CD1c-positive myeloid dendritic cell (primary cell): ENCODE measurements around the gene NUTF2.
"Not testable (repeated sequence)": the region's sequence is repeated elsewhere in the genome, so short reads cannot be mapped to it uniquely, and the experiment has no call there.

Experiments used
- DNase-seq: peaks from one replicate; pipeline ENCODE4 v3.0.0-alpha.2; 2016; ENCODE audit errors: extremely low spot score

Gene NUTF2

DNA sequence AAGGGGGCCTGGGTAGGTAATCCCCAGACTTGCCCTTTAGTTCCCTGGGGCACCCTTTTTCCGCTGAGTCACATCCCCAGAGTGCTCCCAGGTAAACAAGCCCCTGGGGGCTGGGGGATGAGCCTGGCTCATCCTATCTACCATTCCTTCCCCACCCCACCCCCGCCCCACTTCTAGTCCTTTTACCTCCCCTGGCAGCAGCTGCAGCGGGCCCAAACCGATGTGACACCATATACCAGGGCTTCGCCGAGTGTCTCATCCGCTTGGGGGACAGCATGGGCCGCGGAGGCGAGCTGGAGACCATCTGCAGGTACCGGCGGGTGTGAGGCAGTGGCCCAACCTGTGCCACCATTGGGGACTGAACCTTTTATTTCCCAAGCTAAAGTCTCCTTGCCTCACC, 38.8 kb downstream of the NUTF2 start:
- DNase-seq, result no peak

DNA sequence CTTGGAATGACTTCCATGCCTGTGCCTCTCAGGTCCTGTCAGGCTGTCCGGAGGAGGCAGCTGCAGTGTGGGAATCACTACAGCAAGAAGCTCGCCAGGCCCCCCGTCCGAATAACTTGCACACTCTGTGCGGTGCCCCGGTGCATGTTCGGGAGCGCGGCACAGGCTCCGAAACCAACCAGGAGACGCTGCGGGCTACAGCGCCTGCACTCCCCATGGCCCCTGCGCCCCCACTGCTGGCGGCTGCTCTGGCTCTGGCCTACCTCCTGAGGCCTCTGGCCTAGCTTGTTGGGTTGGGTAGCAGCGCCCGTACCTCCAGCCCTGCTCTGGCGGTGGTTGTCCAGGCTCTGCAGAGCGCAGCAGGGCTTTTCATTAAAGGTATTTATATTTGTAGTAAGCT, 39.2 kb downstream of the NUTF2 start:
- no peak for DNase-seq

DNA sequence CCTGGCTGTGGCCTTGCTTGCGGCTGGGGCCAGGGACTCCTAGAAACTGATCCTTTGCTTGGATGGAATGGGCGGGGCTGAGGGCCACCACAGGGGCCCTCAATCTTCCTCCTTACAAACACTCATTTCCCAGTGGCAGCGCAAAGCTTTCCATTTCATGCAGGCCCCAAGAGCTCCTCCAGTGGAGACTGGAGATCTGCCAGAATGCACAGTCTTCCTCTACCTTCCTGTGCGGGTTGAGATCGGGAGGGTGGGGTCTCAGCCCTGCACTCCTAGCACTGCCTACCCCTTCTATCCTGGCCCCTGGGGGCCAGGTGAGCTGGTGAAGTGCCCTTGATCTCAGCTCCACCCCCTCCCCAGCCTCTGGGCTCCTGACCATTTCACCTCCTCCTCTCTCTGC, 39.7 kb downstream of the NUTF2 start:
- no peak for DNase-seq

DNA sequence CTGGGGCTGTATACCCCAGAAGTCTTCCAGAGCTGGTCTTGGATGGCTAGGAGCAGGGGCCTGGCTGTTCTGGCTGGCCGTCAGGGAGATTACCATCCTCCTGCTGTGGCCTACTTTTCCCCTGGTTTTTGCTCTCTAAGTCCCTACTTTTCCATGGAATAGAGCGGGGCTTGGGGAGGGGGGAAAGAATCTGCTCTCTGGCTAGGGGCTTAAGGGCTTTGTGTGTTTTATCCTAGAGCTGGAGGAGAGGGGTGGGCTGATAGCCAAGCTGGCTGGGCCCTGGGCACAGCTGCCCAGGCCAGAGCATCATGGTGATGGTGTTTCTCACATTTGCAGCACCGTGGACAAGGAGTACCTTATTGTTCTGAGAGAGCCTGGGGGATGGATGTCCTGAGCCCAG, 41.6 kb downstream of the NUTF2 start:
- DNase-seq, result no peak

DNA sequence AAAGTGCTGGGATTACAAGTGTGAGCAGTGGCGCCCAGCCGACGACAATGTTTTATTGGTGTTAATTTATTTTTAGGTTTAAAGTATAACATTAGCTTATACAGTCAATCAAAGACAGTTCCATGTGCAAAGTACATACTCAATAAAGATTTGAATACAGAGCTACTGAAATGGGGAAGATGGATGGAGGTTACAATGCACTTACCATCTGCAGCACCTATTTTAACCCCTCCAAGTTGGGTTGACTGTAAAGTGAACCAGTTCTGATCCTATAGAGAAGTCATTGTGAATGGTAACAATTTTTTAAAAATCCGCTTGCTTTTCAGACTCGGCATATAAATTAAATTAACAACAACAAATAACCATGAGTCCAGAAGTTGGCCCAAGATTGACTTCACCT, 45.6 kb downstream of the NUTF2 start:
- no peak for DNase-seq

DNA sequence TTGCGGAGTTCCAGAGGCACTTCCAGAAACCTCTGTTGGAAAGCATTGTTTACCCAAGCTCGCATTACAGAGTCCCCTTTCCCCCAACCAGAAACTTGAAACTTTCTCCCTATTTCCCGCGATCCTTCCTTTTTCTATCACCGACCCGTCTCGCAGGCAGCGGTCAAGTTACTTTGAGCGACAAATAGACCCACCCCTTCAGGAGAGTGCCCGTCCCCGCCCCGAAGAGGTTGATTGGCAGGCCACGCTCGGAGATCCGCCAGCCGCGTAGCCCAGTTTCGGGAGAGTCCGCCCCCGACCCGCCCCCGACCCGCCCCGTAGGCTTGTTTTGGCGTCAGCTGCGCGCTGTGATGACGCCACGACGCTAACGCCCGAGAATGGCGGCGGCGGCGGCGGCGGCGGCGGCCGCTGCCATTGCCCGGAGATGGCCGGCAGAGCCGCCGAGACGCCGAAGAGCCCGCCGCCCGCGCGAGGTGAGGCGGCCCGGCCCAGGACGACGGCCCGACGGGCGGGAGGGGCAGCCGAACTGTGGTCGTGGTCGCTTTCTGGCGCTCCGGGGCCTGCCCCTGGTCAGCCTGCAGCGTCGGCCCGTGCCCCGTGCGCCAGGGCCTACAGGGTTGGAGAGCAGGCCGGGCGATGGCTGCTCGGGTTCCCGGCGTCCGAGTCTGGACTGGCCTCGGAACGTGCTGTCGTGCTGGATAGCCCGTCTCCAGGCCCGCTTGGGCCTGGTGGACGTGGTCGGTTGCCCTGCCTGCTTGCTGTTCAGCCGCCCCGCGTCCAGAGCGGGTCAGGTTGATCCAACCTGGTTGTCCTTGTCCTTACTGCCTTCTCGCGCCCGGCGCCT, 46.4 kb downstream of the NUTF2 start, which contains the start of gene PSKH1:
Gene PSKH1 (plus strand): TSS at position 356 of the 844 bp plus-strand sequence. CDS start 15,496 bp downstream, outside the sequence.
- peak; percentile 98 for DNase-seq

DNA sequence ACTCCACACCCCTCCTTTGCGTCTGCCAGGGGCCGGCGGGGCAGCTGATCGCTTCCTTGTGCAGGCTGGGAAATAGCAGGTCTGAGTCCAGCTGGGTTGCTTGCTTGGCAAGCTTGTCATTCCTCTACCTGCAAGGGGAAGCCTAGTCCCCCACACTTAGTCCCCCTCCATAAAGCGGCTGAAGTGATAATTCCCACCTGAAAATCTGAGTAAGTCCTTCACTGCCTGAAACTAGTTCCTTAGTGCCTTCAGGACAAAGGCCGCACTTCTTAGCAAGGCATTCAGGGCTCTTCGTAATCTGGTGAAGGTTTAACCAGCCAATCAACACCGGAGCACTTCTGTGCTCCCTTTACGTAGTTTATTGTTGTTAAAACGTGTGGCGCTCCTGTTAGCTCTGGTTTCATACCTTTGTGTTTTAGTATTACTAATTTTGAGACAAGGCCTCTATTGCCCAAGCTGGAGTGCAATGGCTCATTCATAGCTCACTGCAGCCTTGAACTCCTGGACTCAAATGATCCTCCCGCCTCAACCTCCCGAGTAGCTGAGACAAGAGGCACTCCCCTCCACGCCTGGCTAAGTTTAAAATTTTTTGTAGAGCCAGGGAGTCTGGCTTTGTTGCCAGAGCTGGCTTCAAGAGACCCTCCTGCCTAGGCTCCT, 47.1 kb downstream of the NUTF2 start:
- no peak for DNase-seq

DNA sequence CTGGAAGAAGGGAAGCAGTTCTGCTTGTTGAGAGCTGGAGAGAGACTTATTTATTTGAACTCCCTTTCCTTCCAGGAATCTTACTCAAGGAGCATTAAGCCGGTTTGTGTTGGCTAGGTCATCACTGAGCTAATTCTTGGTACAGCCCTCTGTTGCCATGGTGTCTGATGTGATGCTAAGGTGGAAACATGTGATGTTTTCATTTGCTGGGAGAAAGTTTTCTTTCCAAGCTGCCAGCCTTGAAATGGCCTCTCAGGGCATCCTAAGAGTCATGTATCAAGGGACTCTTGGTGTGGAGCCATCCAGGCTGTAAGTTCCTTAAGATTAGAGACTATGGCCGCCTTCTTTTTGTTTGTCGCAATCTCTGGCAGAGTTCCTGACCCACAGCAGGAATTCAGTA, 50.5 kb downstream of the NUTF2 start:
- DNase-seq, result no peak

DNA sequence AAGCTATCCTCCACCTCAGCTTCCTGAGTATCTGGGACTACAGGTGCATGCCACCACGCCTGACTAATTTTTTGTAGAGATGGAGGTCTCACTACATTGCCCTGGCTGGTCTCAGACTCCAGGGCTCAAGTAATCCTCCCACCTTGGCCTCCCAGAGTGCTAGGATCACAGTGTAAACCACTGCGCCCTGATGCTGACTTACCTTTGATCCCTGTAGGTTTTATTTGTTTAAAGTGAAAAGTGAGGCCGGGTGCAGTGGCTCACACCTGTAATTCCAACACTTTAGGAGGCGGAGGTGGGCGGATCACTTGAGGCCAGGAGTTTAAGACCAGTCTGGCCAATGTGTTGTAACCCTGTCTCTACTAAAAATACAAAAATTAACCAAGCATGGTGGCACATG, 55.0 kb downstream of the NUTF2 start:
- no peak for DNase-seq

DNA sequence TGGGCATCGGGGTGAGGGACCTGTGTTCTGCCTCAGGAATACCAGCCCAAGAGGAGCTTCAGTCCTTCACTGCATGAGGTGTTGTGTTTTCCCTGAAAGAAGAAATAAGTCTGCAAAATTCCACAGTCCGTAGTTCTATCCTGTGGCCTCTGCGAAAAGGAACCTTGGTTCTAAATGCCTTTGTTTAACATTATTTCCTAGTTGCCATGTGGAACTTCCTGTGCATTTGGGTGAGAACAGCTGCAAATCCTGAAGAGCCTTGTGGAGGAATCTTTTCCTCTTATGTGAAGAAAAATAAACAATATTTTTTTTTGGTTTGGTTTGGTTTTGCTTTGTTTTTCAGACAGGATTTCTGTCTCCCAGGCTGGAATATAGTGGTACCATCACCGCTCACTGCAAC, 56.1 kb downstream of the NUTF2 start:
- DNase-seq, result no peak

DNA sequence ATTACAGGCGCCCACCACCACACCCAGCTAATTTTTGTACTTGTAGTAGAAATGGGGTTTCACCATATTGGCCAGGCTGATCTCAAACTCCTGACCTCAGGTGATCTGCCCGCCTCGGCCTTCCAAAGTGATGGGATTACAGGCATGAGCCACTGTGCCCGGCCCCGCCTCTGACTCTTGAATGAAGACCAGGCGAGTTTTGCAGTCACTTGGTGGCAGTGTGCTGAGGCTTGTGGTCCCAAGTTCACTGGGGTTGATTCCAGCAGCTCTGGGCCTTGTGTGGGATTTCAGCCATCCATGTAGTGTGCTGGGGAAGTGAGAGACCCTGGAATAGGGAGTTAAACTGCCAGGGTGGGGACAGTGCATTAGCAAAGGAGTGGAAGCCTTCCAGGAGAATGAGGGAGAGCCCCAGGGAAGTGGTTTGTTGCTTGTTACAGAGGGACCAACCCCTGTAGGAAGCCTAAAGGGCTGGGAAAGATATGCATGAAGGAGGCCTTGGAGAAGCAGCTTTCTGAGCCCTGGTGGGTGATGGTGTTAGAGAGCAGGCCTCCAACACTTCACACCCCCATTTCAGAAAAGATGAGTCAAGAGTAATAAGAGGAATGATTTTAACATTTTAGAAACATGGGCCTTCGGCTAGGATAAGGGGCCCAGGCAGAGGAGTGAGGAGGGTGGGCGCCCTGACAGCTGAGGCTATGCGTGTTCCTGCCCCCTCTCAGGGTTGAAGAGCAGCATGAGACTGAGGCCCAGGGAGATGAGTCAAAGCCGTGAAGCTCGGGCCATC, 60.9 kb downstream of the NUTF2 start:
- no peak for DNase-seq

DNA sequence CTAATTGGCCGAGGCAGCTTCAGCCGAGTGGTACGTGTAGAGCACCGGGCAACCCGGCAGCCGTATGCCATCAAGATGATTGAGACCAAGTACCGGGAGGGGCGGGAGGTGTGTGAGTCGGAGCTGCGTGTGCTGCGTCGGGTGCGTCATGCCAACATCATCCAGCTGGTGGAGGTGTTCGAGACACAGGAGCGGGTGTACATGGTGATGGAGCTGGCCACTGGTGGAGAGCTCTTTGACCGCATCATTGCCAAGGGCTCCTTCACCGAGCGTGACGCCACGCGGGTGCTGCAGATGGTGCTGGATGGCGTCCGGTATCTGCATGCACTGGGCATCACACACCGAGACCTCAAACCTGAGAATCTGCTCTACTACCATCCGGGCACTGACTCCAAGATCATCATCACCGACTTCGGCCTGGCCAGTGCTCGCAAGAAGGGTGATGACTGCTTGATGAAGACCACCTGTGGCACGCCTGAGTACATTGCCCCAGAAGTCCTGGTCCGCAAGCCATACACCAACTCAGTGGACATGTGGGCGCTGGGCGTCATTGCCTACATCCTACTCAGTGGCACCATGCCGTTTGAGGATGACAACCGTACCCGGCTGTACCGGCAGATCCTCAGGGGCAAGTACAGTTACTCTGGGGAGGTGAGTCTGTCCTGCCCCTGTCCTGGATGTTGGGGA, 62.5 kb downstream of the NUTF2 start:
- DNase-seq, result no peak

DNA sequence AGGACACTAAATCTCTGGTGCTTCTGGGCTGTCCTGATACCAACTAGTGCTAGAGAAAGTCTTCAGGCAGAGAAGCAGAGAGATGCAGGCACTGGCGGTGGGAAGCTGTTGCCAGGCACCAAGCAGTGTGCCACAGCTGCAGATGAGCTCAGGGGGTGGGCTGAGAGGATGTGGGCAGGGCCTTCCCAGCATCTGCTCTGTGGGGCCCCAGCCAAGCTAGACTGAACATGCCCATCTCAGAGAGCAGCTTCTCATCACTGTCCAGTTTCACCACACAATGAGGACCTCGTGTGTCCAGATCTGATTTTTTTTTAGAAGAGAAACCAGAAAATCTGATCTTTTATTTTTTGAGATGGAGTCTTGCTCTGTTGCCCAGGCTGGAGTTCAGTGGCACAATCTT, 63.4 kb downstream of the NUTF2 start:
- no peak for DNase-seq

DNA sequence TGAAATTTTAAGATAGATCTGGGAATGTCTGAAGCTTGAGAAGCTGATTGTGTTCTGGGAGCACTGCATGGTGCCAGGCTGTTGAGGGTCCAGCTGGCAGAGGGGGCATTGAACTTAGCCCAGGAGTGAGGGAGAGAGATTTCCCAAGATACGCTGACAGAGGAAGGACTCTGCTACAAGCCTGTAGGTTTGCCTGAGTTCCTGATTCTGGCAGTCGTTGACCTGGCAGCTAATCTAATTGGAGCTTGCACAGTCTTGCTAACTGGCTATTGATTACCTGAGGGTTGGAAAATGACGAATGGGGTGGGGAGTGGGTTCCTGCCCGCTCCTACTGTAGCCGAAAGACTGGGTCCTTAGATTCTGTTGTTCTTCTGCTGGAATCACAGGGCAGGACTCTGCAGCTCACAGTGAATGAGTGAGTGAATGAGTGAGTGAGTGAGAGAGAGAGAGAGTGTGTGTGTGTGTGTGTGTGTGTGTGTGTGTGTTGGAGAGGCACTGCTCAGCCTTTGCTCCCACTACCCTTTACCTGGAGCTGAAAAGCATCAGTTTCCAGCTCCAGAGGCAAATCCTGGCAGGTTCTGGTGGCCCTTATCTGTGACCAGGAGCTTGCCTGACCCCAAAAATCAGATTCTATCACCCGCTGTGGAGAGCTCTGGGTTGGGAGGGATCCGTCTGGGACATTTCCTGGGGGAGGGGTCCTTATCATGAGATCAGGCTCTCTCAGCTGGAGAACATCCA, 68.2 kb downstream of the NUTF2 start:
- DNase-seq, result no peak

DNA sequence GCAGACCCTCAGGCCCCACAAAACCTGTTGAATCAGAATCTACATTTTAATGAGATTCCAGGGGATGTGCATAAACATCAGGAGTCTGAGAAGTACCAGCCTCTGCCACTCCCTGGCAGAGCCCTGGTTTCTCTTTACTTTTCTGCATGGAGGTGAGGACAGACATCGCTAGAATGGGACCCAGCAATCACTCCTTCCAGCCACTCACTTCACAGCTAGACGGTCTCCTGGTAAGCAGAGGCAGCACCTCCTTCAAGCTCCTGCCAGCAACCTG, 68.7 kb downstream of the NUTF2 start:
- DNase-seq, result not testable (repeated sequence)

DNA sequence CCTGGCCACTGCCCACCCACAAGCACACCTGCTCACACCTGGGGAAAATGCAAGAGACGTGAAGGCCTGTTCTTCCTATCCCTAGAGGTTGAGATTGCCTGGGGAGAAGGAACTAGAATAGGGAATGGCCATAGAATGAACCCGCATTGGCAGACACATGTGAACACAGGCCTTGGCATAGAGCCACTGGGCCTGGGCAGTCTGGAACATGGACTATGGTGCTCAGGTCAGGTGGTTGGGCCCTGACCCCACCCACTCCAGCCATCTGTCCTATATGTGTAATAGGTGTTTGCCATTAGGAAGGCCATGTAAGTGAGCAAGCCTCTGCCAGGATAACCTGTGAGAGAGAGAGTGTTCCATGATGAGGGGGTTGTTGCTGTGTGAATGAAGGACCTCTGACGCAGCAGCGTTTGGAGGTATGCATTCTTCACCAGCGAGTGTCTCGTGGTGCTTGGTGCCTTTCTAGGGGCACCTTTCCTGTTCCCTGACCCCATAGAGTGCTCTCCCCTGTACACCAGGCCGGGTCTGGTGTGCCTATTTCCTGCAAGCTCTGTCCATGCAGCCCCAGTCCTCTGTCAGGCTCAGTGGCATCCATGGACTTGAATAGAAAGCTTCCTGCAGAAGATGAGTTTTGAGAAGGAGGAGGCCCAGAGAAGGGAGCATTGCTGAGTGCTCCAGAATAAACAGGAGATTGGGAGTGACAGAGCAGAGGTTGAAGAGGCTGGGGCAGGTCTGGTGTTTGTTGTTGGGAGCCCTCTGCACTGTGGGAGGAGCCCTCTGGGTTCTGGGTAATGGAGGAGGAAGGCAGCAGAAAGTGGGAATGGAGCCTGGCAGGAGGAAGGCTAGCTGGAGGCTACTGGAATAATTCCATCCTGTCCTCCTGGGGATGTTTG, 69.3 kb downstream of the NUTF2 start:
- no peak for DNase-seq

DNA sequence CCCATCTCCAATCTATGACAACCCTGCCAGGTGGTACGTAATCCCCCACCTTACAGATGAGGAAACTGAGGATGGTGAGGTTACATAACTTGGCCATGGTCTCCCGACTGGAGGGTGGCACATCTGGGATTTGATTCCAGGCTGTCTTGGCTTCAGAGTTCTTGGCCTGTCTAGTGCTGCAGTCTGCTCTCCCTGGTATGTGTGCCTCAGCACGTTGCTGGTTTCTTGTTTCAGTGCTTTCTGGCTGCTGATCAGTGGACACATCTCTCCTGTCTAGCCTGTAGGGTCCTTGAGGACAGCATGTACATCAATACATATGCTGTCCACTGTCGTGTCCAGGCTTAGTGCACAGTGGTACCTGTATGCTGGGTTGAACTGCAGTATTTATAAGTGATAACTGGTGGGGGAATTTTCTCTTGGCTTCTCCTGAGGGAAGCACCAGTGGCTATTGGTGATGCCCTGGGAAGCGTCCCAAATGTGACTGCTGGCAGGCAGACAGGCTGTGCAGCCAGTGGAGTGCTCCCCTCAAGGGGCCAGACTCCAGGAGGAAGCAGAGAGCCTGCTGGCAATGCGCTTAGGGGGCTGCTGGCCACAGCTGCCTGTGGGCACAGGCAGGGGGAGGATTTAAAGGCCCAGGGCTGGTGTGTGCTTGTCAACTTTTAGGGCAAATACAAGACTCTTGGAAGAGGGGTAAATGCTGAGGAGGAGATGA, 70.6 kb downstream of the NUTF2 start:
- DNase-seq, result no peak

DNA sequence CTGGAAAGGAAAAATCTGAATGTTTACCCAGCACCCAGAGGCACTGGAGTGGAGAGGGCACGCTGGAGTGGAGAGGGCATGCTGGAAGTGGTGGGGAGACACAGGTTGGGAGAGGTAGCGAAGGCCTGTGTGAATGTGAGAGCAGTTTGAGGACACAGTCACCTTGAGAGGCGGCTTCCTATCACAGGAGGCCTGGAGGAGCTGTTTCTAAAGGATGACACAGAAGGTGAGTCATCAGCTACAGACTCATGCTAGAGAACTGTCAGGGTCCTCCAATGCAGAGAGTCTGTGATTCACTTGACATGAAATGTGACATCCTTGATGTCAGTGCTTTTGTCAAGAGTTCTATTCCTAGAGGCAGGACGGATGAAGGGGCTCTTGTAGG, 71.1 kb downstream of the NUTF2 start:
- no peak for DNase-seq

DNA sequence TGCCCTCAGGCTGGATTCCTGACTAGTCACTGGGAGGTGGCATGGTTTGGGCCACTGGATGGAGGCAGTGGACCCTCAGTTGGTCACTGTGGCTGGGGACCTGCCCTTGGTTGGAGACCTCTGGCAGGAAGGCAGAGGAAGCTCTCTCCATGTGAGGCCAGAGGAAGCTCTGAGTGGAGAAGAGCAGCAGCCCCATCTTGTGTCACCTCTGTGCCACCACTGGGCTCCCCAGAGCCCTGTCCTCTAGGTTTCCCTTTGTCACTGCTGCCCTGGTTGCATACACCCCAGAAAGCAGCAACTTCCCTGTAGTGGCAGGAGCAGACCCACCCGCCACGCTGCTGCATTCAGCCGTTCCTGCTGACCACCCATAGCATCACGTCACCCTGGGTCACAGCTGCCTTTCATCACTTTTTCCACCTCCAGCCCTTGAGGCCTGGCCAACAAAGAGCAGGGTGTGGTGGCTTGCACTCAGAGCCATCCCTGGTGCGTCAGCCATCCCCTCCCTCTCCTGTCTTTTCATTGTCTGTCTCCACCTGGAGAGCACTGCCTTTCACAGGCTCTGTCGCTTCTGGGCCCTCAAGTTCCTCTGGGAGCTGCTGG, 73.0 kb downstream of the NUTF2 start:
- no peak for DNase-seq
